ENCODE measurements around the gene SLC2A2. TPM values are rescaled to one million over a fixed set of nuclear protein-coding genes. Genes with fewer than 3 reads are reported as not detected.

Gene SLC2A2
- total RNA-seq, 1 donor from 2014 or later = not detected

DNA sequence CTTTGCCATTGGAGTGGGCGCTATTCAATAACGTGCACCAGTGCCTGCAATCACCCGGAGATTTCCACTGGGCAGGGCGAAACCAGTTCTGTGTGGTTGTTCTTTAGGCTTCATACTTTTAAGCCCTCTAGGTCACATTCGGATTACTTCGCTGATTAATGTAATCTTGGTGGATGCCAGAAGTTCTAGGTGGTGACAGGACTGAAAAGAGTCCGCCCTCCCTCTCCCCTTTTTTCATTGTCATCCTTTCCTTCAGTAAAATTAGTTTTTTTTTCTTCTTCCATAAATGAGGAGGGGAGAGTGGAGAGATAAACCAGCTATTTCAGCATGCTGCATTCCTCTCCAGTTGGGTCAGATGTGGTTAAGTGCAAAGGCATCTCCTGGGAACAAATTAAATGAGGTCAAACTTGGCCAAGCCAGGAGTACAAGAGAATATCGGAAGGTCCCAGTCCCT lies 2.3 kb upstream of the SLC2A2 start:
- DNase-seq (ENCODE audit: low read depth) = peak; percentile 80

DNA sequence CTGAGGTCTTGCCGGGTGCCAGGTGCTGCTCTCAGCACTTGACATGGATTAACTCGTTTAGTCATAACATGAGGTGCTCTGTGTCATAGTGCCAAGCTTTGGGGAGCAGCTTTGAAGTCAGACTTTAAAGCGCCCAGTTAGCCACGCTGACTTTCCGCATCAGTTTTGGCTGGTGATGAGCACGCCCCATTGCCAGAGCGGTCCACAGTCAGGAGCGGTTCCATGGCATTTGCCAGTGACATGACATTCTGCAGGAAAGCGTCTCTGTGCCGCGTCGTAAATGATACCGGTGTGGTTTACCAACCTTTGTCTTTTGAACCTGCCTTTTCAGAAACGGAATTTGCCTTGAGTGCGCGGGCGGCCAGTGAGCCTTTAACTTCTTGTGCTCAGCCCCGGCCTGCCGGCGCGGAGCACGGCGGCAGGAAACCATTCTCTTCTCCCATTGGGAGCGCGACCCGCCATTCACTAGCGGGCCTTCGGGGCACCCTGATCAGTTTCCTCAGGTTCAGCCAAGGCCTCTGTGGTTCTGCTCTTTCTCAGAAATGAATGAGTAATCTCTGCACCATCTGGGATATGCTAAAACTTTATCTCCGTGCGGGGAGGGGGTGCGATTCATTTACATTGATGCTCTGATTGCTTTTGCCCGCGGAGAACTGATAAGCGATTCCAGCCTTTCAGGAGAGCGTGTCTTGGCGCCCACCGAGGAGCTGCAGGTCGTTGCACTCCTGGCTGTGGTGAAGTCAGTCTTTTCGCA lies 1.7 kb upstream of the SLC2A2 start:
- peak; percentile 87 for DNase-seq (ENCODE audit: low read depth)

DNA sequence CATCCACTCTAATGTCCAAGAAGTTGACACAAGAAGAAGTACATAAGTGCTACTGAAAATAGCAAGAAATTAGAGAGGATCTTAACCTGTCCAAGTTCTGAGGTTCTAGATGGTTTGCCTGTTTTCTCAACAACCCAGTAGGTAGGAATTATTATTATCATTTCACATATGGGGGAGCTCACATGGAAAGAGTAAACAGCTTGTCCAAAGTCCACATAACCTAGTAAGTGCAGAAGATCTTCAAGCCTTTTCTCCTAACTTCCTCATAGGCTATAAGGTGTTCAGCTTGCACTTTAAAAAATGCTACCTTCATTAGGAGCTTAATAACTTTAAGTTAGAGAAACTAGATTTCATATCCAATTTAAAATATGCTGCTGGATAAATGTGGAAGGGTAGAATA lies 3.0 kb downstream of the SLC2A2 start:
- no peak for DNase-seq (ENCODE audit: low read depth)

- no peak for DNase-seq (ENCODE audit: low read depth)
Observed at GRCh38 chr3:171021377-171021776, 5.1 kb downstream of the SLC2A2 start.

GRCh38 chr3:171018156-171018935 lies 8.2 kb downstream of the SLC2A2 start:
- no peak for DNase-seq (ENCODE audit: low read depth)

DNA sequence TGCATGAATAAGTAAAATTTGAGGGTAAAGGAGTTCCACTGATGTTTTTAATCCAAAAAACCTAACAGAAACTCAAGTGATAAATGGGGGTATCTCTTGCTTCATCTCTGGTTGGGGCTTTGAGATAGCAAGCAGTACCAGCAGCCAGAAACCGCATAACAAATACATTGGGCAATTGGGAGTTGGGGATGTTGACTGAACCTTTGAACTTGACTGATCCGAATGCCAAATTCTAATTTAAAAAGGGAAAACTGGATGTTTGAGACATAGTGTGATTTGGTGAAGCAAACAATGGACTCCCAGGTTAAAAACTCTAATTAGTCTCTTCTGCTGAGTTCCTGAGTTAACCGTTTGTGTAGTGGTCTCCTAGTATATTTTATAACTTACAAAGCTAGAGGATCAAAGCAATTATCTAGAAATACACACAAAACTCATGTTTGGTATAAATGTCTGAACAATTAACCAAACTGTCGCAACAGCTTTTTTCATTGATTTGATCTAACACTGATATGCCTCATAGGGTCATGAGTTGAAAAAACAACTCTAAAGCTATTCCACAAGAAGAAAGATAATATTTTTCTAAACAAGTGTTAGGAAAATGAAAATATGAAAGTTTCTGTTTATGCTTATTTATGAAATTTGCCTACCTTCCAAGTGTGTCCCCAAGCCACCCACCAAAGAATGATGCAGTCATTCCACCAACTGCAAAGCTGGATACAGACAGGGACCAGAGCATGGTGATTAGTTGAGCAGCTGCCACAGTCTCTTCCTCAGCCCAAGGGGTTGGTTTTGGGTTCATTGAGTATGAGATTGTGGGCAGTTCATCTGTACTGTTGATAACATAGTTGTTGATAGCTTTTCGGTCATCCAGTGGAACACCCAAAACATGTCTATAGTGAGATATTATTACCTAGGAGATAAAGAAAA lies 12.4 kb downstream of the SLC2A2 start:
- no peak for DNase-seq (ENCODE audit: low read depth)

DNA sequence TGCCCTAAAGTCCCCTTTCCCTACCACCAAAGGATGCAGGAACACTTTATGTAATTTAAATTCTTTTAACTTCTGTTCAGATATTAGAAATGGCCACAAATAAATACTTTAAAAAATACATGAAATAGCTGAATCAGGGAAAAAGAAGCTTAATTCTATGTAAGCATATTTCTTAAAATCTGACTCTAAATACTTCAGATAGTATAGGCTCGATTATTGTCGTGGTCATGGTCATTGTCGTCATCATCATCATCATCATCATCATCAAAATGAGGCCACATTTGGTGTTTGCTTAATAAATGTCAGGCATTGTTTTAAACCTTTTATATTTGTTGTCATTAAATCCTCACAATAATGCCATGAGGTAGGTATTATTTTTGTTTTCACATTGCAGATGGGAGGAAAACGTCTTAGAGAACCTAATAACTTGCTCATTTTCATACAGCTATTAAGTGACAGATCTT lies 14.6 kb downstream of the SLC2A2 start:
- no peak for DNase-seq (ENCODE audit: low read depth)

GRCh38 chr3:171011109-171011872 lies 15.2 kb downstream of the SLC2A2 start:
- no peak for DNase-seq (ENCODE audit: low read depth)

- no peak for DNase-seq (ENCODE audit: low read depth)
Observed at GRCh38 chr3:171007316-171007715, 19.2 kb downstream of the SLC2A2 start.

GRCh38 chr3:171005648-171006047 lies 20.9 kb downstream of the SLC2A2 start:
- no peak for DNase-seq (ENCODE audit: low read depth)

DNA sequence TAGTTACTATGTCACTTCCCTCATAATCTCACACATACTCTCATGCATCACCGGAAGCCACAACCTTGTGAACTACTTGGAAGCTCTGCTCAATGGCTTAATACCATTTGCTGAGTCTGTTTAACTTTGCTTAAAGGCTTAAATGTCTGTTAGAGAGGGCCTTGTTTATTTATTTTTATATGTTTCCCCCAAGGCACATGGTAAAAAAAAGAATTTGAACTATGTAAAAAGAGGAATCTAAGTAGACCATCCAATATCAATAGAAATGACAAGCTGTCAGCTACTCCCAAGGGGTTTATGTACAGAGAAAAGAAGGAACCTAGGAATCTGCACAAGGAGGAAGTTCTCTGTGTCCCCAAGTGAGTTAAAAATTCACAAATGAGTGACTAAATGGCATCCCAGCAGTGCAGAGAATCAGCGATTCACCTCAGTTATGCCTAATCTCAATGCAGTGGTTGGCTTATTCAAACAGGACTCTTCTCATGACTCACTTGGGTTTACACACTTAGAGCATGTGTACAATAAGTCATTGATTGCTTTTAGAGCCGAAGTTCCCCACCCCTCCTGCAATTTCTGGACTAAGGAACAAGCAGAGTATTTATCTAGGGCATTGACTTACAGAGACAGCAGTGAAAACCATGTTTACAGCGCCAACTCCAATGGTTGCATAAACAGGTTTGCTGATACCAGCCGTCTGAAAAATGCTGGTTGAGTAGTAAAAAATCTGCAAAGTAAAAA lies 24.4 kb downstream of the SLC2A2 start:
- DNase-seq (ENCODE audit: low read depth) = peak; percentile 21

GRCh38 chr3:171001250-171001893 lies 25.1 kb downstream of the SLC2A2 start:
- no peak for DNase-seq (ENCODE audit: low read depth)

GRCh38 chr3:171000281-171000680 lies 26.2 kb downstream of the SLC2A2 start:
- DNase-seq (ENCODE audit: low read depth) = no peak

- peak; percentile 30 for DNase-seq (ENCODE audit: low read depth)
Observed at GRCh38 chr3:170999737-171000242, 26.7 kb downstream of the SLC2A2 start.

DNA sequence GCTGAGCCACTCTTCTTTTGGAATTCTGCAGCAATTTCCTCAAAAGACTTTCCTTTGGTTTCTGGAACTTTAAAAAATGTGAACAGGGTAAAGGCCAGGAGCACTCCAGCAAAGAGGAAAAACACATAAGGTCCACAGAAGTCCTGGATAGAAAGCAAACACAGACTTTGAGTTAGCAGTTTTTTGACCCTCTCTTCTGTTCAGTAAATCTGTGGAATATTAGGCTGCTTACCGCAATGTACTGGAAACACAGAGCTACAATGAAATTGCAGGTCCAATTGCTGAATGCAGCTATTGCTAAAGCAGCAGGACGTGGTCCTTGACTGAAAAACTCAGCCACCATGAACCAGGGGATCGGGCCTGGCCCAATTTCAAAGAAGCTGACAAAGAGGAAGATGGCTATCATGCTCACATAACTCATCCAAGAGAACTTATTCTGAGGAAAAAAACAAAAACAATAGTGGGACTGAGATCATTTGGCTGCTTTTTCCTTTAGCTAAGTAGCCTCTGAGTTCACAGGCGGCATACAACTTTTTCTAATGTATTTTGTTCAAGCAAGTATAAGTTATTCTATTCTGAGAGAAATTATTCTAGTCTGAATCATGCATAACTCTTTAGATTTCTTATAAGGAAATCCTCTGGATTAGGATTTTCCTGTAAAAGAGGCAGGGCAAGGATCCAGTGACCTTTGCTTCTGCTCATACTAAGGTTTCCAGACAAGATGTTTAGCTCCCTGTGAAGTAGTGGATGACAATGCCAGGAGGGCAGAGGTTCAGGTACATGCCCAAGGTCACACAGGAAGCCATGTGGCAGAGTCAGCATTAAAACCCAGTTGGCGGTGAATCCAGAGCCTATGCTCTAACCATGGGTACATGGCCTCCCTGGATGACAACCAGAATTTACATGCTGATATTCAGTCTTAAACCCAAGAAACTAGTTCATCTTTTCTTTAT lies 28.3 kb downstream of the SLC2A2 start:
- no peak for DNase-seq (ENCODE audit: low read depth)

DNA sequence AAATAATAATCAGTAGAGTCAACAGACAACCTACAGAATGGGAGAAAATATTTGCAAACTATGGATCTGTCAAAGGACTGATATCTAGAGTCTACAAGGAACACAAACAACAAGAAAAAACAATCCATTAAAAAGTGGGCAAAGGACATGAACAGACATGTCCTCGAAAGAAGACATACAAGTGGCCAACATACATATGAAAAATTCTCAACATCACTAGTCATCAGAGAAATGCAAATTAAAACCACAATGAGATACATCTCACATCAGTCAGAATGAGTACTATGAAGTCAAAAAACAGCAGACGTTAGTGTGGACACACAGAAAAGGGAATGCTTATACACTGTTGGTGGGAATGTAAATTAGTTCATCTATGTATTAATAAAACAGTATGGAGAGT lies 33.7 kb downstream of the SLC2A2 start:
- no peak for DNase-seq (ENCODE audit: low read depth)

GRCh38 chr3:170991664-170992063 lies 34.9 kb downstream of the SLC2A2 start:
- no peak for DNase-seq (ENCODE audit: low read depth)

DNA sequence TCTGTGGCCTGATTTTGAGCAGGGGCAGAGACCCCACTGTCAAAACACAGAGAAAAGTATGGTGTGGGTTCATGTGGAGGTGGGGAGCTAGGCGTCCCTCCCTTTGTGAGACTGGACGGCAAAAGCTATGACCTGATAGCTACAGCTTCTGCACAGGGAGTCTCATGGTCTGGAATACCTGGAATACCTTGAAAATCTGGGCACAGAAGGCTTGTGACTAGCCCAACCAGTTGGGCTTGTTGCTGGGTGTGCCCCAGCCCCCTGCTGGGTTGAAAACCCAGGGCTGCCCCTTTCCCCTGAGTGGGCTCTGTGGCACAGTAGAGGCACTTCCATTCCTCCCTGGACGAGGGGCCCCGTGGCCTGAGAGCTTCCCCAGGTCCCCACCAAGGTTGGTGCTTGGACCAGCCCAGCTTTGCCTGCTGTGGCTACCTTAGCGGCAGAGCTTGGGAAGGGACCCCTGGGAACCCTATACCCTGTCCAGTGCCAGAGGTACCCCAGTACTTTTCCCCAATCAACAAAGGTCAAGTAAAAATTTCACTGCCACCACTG lies 37.3 kb downstream of the SLC2A2 start:
- no peak for DNase-seq (ENCODE audit: low read depth)
